A673 (cell line): ENCODE data around the gene UBE2K. TPM values are rescaled to one million over a fixed set of nuclear protein-coding genes. Genes with fewer than 3 reads are reported as not detected.
"Not testable (repeated sequence)": the region's sequence is repeated elsewhere in the genome, so short reads cannot be mapped to it uniquely, and the experiment has no call there.

Experiments
- BruUV-seq: library from RNA; stranded (reverse); fragments of 400-500 nt; replicated peaks from 2 replicates; lab custom pipeline; 2021; lab: Mats Ljungman, UMichigan
- CTCF ChIA-PET: fragments of 300-600 bp; sonication (Branson Sonifier 250); formaldehyde crosslinking; loops from one replicate; lab custom pipeline; 2022; ENCODE audit warnings: antibody characterized with exemption; lab: Charles Lee
- POLR2A ChIA-PET: fragments of 300-600 bp; sonication (Branson Sonifier 250); formaldehyde crosslinking; loops from one replicate; lab custom pipeline; 2022; ENCODE audit warnings: antibody characterized with exemption; ENCODE audit not compliant: low non-redundant PET; lab: Charles Lee
- DNase-seq: peaks from one replicate; pipeline ENCODE4 v3.0.0-alpha.2; 2015; ENCODE audit warnings: low spot score
- H3K27ac ChIP-seq: fragments of 200-600 bp; sonication (generic); 2 replicates; pipeline ENCODE4 v1.5.1; 2016; ENCODE audit warnings: mixed run types, low read depth, mild to moderate bottlenecking, mixed read lengths, antibody characterized with exemption, low read length; ENCODE audit not compliant: poor library complexity, severe bottlenecking
- H3K27me3 ChIP-seq: fragments of 200-600 bp; sonication (generic); replicated peaks from 2 replicates; pipeline ENCODE4 v1.6.1; 2017; ENCODE audit warnings: mixed run types, low read depth, mild to moderate bottlenecking, mixed read lengths, antibody characterized with exemption, low read length; ENCODE audit not compliant: insufficient read depth, poor library complexity
- H3K36me3 ChIP-seq: fragments of 200-600 bp; sonication (generic); 2 replicates; pipeline ENCODE4 v1.6.1; 2016; ENCODE audit warnings: mixed run types, mild to moderate bottlenecking, mixed read lengths, antibody characterized with exemption, low read length; ENCODE audit not compliant: insufficient read depth, poor library complexity, severe bottlenecking
- H3K4me1 ChIP-seq: fragments of 200-600 bp; sonication (generic); 2 replicates; pipeline ENCODE4 v1.6.1; 2017; ENCODE audit warnings: mixed run types, mild to moderate bottlenecking, mixed read lengths, antibody characterized with exemption, low read length; ENCODE audit not compliant: insufficient read depth, poor library complexity, severe bottlenecking
- H3K4me3 ChIP-seq: fragments of 200-600 bp; sonication (generic); 2 replicates; pipeline ENCODE4 v1.5.1; 2016; ENCODE audit warnings: low read depth, mixed run types, mild to moderate bottlenecking, mixed read lengths, low read length; ENCODE audit not compliant: poor library complexity, severe bottlenecking
- H3K9me3 ChIP-seq: fragments of 200-600 bp; sonication (generic); 2 replicates; pipeline ENCODE4 v1.6.1; 2016; ENCODE audit warnings: mixed run types, low read depth, mild to moderate bottlenecking, mixed read lengths, antibody characterized with exemption, low read length; ENCODE audit not compliant: poor library complexity, severe bottlenecking
- EZH2 ChIP-seq: fragments of 200-600 bp; sonication (generic); IDR thresholded peaks from 2 replicates; pipeline ENCODE4 v1.6.1; 2017; ENCODE audit warnings: borderline replicate concordance, low read depth, mild to moderate bottlenecking, mixed read lengths, antibody characterized with exemption, low read length; ENCODE audit not compliant: poor library complexity, severe bottlenecking
- intact Hi-C: fragments of 100-400 bp; cut with micrococcal nuclease; formaldehyde crosslinking; loops from one replicate; pipeline ENCODE4 v1.10.0; 2022; ENCODE audit not compliant: unreplicated experiment
- total RNA-seq: library from RNA; stranded (reverse); gene quantifications from 2 replicates; pipeline ENCODE4 v1.2.3, GENCODE V29; 2021
- TF ChIP-seq, protein P1 (sequence below): fragments of 300-800, 200-600 bp; sonication (generic); conservative IDR thresholded peaks from 2 replicates; pipeline ENCODE4 v1.5.1; 2017; ENCODE audit warnings: low read depth, mild to moderate bottlenecking, antibody characterized with exemption, low read length, moderate library complexity, mixed read lengths

Gene UBE2K
- total RNA-seq, 1 experiment from 2014 or later = 137 TPM

- H3K4me1 ChIP-seq = no peaks in the 10 kb centered on the region
- no peak overlapping the region for H3K4me3 ChIP-seq
- BruUV-seq = no TSS peak
- TF ChIP-seq, protein P1, sequence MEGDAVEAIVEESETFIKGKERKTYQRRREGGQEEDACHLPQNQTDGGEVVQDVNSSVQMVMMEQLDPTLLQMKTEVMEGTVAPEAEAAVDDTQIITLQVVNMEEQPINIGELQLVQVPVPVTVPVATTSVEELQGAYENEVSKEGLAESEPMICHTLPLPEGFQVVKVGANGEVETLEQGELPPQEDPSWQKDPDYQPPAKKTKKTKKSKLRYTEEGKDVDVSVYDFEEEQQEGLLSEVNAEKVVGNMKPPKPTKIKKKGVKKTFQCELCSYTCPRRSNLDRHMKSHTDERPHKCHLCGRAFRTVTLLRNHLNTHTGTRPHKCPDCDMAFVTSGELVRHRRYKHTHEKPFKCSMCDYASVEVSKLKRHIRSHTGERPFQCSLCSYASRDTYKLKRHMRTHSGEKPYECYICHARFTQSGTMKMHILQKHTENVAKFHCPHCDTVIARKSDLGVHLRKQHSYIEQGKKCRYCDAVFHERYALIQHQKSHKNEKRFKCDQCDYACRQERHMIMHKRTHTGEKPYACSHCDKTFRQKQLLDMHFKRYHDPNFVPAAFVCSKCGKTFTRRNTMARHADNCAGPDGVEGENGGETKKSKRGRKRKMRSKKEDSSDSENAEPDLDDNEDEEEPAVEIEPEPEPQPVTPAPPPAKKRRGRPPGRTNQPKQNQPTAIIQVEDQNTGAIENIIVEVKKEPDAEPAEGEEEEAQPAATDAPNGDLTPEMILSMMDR = no peak
- TF ChIP-seq EZH2 = no peak
- no peak for DNase-seq
- no peaks in the 10 kb centered on the region for H3K36me3 ChIP-seq
- no peaks in the 10 kb centered on the region for H3K27me3 ChIP-seq
- H3K9me3 ChIP-seq = no peaks in the 10 kb centered on the region
- POLR2A ChIA-PET = no interaction called here
- no peak overlapping the region for H3K27ac ChIP-seq
- intact Hi-C loops = no loop called here
- CTCF ChIA-PET = no interaction called here
Observed at GRCh38 chr4:39649639-39650265, 48.2 kb upstream of the UBE2K start.

- H3K4me3 ChIP-seq, H3K4me1 ChIP-seq, H3K36me3 ChIP-seq, DNase-seq, POLR2A ChIA-PET, intact Hi-C loops, BruUV-seq, H3K9me3 ChIP-seq, H3K27ac ChIP-seq, H3K27me3 ChIP-seq, CTCF ChIA-PET: not testable (repeated sequence)
Observed at GRCh38 chr4:39651586-39651985, 46.4 kb upstream of the UBE2K start.

DNA sequence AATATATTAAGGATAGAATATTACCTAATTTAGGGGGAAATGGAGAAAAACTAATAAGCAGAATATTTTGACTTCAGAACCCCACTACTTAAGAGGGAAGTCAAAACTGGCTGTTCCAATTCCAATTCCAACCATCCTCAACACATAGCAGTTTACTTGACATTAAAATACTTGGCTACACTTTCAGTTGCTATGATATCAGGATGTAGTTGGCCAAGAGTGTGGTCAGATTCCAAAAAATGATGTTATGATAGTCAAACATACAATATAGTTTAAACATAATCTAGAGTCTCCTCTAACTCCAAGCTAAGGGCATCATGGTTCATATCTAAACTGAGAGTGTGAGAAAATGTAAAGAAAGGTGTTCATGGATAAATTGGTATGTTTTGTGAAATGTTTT lies 42.7 kb upstream of the UBE2K start:
- no TSS peak for BruUV-seq
- Histone ChIP-seq H3K9me3 (no peaks in the 10 kb centered on the region), H3K27ac (no peak overlapping the region), H3K27me3 (no peaks in the 10 kb centered on the region), H3K4me1 (no peaks in the 10 kb centered on the region), H3K4me3 (no peak overlapping the region), H3K36me3 (no peaks in the 10 kb centered on the region)
- CTCF ChIA-PET = no interaction called here
- DNase-seq = no peak
- TF ChIP-seq EZH2 = no peak
- TF ChIP-seq, protein P1 = no peak
- POLR2A ChIA-PET = no interaction called here
- intact Hi-C loops = no loop called here

- Histone ChIP-seq H3K36me3 (no peaks in the 10 kb centered on the region), H3K9me3 (no peaks in the 10 kb centered on the region), H3K27ac (no peak overlapping the region), H3K27me3 (no peaks in the 10 kb centered on the region), H3K4me3 (no peak overlapping the region), H3K4me1 (no peaks in the 10 kb centered on the region)
- TF ChIP-seq, protein P1 = no peak
- TF ChIP-seq EZH2 = no peak
- no TSS peak for BruUV-seq
- POLR2A ChIA-PET = no interaction called here
- DNase-seq = no peak
- CTCF ChIA-PET = no interaction called here
- intact Hi-C loops = no loop called here
Observed at GRCh38 chr4:39655876-39656275, 42.1 kb upstream of the UBE2K start.

GRCh38 chr4:39656638-39657037 lies 41.3 kb upstream of the UBE2K start:
- H3K9me3 ChIP-seq, CTCF ChIA-PET, intact Hi-C loops, H3K27ac ChIP-seq, H3K4me3 ChIP-seq, POLR2A ChIA-PET, H3K4me1 ChIP-seq, DNase-seq, H3K27me3 ChIP-seq, BruUV-seq, H3K36me3 ChIP-seq: not testable (repeated sequence)
